GM19468 (cell line): Measurements from ENCODE around the gene PTPRN2.

ENCODE experiments used
- ATAC-seq: cut with Tn5 transposase; IDR thresholded peaks from one replicate; pipeline ENCODE4 v1.9.1; 2021; ENCODE audit warnings: mild to moderate bottlenecking, moderate library complexity, moderate number of reproducible peaks; ENCODE audit not compliant: unreplicated experiment; ENCODE audit errors: extremely low read depth

Gene PTPRN2

DNA sequence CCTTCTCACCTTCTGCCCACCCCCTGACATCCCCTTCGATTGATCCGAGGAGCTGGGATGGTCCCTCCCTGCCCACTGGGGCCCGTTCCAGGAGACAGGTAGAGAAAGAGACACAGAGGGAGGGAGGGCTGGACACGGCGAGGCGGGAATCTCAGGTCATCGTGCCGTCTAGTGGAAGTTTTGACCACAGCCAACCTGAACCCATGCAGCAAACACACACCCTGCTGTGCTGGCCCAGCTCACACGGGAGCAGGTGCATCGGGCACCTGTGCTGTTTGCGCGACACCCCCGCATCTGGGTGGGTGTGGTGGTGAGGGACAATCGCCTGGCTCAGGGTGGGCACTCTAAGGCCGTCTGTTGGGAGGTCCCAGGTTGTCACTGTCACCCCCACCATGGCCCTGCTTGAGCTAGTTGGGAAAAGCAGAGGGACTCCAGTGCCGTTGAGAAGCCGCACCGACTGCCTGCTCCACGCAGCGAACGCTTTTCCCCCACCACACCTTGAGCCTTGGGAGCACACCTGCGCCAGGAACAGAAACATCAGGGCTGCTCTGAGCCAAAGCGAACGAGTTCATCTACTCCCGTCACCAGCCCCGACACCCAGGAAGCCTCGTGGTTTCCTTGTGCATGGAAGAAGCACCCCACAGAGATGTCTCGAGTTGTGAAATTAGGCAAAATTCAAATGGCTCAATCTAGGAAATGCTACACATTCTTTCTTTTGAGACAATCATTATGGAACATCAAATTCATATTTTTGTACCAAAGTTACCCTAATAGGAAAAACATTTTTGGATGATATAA lies 965.0 kb downstream of the PTPRN2 start:
- no peak for ATAC-seq

DNA sequence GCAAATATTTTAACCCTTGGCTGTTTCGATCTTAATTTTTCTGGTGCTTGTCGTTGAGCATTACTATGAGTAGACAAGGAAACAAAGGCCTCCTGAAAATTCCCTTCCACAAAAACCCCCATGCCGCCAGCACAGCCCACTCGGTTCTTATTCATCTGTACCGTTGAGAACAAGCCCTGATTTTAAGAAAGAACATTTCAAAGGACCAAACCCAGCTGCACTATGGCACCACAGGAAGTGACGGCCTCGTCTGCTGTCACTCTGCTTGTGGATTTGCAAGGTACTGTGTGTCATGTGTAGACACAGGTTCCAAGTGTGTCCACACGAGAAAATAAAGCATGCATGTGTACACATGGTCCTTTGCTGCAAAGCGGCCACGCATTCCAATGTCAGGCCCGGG lies 965.6 kb downstream of the PTPRN2 start:
- ATAC-seq = no peak

DNA sequence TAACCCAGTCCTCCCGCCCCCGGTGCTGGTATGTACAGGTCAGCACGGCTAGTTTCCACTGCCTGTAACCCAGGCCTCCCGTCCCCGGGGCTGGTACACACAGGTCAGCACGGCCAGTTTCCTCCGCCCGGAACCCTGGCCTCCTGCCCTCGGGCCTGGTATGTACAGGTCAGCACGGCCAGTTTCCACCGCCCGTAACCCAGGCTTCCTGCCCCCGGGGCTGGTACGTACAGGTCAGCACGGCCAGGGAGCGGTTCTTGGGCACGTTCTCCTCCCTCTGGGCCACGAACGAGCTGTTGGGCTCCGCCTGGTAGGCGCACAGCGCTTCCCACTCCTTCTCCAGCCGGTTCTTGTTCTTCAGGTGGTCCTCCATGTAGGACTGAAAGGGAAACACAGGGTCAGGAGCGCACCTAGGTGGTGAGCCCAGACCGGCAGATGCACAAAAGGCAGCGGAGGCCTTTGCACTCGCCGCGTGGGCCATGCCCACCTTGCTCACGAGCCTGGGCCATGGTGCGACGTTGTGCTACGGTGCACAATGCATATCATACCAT lies 966.4 kb downstream of the PTPRN2 start:
- ATAC-seq = no peak

DNA sequence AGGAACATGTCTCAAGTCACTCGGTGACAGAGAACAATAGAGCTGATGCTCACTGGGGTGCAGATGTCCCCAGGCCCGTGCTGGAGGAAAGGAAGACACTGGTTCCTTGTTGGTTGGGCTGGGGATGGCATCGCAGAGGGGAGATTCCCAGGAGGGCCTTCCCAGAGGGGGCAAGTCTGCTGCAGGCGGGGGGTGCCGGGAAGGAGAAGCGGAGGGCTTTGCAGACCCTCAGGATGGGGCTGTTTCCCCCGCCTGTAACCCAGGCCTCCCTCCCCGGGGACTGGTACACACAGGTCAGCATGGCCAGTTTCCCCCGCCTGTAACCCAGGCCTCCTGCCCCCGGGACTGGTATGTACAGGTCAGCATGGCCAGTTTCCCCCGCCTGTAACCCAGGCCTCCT lies 967.0 kb downstream of the PTPRN2 start:
- ATAC-seq = no peak

DNA sequence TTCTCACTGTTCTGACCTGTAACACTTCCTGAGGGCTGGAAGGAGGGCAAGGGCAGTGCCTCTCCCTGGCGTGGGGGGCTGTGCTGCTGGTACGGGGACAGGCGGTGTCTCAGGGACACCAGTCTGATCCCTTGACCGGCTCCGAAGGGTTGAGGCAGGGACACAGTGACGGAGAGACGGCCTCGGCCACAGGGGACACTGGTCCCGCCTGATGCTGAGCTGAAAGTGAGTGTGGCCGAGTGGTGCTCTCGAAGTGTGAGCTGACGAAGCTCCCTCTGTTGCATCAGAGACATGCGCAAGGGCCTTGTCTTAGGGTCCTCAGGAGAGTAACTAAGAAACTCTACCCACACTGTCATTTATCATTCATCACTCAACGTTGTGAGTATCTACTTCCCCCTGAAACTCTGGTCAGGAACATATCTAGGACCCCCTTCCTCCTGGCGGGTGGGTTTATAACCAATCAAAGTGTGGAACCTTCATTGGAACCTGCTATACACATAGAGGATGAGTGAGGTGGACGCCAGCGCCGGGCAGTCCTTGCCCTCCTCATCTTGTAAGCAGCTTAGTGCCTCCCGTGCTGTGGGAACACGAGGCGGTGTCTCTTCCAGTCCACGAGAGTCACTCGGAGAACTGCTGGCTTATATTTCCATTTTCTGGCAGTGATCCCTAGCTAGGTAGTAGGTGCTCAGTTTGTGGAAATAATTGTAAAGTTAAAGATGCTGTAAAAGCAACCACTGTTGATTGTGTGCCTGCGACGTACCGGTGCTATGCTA lies 967.7 kb downstream of the PTPRN2 start:
- no peak for ATAC-seq

DNA sequence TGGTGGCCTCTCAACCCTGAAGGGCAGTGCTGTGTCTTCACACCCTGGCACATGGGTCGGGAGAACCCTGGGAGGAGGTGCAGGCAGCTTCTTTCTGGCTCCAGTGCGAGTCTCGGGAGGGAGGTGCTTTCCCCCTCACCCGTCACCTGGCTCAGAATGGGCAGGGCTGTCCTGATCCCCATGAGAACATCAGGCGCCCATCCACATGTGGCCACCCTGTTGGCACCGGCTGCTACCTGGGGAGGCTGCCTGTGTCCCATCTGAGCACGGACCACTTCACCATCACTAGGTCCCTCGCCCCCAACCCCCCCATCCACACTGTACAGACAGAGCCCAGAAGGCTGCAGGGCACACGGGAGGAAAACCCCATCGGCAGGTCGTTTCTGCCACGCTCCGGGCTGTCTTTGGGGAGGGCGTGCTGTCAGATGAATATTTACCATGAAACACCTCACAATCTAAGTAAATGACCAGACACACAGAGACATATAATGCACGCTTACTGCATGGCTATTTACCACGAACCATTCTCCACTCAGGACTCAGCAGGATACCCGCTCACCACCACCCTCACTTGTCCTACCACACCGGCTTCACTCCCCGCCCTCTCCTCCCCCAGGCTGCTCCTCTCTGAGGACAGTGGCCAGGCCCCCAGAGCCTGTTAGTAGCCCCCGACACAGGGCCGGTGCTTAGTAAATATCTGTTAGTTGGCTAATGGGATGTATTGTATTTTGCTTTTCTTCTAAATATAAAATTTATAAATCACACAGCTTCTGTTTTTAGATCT lies 968.6 kb downstream of the PTPRN2 start:
- ATAC-seq = no peak

DNA sequence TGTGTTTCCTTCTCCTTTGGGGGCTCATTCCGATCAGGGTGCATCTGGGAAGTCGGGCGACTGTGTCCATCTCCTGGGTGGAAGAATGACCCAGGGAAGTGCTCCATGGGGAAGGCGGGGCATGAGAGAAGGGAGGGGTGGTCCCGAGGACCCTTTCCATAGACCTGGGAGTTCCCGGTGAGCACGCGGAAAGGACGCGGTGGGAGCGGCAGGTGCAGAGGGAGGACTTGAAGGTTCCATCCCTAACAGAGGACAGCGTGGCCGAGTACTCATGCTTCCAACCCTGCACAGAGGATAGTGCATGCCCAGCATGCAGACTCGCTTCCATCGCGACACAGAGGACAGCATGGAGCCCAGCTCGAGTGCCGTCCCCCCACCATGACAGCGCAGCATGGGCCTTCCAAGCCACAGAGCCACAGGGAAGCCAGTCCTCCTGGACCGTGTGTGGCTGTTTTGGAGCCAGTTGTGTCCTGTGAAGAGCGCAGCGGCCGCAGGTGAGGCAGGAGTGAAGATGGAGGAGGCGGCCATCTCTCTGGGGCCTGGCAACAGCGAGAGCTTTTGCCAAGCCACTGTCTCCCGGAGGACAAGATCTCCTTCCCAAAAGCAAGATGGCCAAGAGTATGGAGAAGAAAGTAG lies 969.4 kb downstream of the PTPRN2 start:
- ATAC-seq = no peak

DNA sequence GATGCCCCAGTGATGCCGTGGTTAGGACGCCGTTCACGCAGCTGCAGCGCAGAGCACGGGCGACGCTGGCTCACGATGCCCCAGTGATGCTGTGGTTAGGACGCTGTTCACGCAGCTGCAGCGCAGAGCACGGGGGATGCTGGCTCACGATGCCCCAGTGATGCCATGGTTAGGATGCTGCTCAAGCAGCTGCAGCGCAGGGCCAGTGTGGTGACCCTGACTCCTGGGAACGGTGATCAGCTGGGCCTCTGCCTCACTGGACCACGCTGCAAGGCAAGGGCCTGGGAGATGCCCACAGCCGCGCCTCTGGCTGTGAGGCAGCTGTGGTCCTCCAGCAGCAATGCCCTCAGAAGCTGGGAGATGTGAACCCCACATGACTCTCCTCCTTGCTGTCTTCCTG lies 970.2 kb downstream of the PTPRN2 start:
- no peak for ATAC-seq

DNA sequence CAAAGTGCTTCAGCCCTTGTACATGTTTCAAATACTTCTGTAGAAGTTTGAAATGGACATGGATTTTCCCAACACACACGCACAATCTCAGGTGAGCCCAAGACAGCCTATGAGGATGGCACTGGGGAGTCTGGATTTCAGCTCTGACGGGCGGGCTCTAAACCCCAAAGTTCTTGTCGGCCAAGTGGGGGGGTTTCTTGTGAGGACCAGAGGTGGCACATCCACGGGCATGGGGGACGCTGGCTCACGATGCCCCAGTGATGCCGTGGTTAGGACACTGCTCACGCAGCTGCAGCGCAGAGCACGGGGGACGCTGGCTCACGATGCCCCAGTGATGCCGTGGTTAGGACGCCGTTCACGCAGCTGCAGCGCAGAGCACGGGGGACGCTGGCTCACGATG lies 970.7 kb downstream of the PTPRN2 start:
- no peak for ATAC-seq

DNA sequence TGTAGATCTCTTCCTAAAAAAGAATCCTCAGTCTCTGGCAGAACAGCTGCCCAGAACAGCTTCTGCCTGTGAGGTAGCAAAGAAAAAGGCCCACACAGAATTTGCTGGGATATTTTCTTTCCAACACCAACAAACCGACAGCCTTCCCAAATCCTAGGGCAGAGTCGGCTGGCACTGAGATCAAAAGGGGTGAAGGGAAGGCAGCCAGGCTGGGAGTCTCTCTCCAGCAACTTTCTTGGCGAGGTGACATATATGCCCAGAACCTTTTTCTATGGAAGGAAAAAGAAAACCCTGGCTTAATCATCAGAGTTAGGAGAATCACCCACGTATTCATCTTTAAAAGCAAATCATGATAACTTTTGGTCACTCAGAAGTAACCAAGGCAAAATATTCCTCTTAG lies 971.2 kb downstream of the PTPRN2 start:
- ATAC-seq = no peak

DNA sequence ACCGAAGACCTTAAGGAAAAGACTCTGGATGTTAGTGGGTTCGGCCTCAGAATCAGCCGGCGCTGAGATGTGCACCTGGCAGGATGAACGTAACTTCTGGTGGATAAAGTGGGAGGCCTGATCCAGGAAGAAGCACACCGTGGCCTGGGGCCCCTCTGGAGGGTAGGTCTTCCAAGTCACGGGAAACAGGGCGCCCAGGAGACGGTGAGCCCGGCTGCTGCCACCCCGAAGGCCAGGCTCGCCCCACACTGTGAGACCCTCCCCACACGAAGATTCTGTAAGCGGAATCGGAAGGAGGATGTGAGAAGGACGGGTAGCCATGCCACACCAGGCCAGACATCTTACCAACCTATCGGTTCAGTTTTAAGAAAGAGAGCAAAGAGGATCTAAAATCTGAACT lies 971.8 kb downstream of the PTPRN2 start:
- ATAC-seq = no peak

DNA sequence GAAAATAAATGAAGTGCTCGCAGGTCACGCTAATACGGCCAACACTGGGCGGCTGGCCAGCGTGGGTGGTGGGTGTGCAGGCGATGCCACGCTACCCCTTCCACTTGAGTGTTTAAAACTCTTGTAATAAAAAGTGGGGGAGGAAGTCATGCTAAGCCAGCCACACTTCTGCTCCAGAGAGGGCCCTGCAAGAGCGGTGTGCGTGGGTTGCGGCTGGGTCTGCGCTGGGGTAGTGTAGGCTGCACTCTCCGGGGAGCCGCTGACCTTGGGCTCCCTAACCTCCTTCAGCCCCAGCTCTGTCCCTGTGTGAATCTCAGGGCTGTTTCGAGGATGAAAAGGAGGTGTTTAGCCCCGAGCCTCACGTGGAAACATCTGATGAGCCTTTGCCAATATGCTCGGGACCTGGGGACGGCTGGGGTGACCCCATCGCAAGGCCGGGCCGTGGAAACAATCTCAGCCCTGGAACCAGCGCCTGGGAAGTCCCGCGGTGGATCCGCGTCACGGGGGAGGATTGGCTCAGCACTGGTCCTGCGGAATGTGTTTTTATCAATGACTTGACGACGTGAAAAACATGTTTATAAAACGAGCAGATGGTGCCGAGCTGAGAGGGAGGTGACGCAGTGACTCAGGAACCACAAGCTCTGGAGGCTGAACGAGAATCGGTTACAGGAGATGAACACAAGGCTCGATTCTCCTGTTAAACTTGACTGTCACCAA lies 972.4 kb downstream of the PTPRN2 start:
- no peak for ATAC-seq

DNA sequence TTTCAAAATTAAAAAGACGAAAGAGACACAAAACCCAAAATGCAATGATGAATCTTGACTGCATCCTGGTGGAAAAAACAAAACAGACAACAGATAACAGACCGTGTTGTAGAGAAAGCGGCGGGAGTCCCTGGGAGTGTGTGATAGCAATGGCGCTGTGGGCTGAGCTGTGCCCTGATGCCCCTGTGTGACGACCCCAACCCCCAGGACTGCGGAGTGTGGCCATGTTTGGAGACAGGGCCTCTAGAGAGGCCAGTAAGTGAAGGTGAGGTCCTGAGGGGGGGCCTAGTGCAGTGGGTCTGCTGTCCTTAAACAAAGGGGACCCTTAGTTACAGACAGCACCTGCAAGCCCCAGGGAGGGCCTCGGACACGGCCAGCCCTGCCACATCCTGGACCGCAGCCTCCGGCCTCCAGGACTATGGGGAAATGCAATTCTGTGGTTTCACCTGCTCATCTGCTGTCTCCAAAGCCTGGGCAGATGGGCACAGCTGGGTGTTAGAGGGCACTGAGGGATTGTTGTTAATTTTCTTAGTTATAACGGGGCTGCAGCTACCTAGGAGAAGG lies 973.1 kb downstream of the PTPRN2 start:
- no peak for ATAC-seq

DNA sequence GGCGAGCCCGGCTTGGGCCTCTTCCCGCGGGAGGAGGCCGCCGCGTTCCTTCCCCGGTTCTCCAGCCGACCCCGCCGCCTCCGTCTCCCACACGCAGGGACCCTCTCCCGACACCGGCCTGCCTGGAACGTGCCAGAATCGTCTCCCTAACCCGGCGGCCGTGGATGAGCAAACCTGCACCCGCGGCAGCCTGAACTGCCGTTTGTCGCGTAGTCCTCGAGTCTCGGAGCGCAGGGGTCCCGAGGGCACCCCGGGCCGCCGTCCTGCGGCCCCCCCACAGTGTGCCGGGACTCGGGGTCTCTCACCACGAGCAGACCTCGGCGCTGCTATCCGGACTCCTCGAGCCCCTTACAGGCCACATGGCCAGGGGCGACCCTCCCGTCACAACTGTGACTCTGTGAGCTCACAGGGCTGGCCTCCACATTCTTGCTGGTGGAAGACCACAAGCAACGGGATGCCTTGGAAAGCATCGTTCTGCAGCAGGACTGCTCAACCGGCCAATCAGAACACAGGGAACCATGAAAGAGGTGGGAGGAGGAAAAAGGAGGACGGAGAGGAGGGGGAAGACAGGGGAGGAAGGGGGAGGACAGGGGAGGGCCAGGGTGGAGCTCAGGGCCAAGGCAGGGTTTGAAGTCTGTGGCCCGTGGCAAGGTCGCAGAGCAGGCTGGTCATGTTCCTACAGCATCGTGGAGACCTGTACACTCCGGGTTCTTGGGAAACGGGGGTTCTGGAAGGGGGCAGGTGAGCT lies 973.9 kb downstream of the PTPRN2 start:
- ATAC-seq = no peak

DNA sequence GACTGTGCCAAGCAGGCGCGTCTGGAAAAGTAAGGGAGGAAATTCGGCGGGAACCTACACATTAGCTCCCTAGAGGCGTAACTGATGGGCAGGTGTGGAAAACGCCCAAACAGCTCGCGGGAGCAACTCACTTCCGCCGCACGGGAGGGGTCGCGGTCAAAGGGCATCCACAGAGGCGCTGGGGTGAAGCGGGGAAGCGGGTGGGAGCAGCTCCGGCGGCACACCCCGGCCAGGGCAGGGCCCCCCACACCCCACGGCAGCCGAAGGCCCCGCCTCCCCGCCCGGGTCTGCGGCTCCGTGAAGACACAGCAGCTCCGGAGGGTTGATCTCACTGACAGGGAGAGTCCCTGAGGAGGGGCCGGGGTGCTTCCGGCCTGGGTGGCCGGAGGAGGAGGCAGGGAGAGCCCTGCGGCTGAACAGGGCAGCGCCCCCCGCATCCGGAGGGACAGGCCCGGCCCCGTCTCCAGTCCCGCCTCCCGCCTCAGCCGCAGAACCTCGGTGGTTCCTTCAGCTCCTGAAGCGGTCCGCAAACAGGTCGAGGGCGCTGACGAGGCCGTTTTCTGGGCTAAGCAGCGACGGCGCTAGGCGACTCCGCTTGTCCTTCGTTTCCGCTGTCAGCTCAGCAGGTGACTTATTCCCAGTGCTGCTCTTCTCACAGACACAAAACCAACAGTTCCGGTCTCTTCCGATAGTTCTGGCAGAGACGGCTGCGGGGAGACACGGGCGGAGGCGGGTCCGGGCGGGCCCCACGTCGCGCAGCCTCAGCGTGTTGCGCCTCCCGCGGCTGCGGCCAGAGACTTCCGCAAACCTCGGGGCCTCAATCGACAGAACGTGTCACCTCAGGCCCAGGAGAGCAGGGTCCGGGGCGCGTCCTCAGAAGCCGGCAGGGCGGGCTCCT lies 974.7 kb downstream of the PTPRN2 start:
- ATAC-seq = no peak

DNA sequence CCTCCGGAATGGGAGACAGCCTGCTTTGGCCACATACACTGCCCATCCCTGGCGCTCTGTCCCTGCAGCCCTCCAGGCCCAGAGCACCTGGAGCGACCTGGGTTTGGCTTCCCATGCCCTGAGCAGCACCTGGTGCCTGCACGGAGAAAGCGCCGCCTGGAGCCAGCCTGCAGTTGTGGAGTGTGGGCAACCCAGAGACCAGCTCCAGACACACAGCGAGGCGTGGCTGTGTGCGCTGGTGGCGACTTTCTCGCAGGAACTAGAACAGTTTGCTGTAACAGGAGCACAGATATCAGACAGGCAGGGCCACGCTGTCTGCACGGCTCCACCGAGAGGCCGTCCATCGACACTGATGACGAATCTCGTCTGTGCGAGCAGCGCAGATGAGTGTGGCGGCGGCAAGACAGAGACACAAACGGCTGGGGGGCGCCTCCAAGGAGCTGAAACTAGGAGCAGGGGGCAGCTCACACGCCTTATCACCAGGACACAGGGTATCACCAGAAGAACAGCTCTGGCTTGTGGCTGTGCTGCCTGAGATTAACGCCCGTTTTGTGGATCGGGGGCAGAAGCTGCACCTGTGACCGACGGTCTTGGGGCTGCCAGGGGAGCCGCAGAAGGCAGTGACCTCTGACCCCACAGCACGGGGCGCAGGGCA lies 975.5 kb downstream of the PTPRN2 start:
- no peak for ATAC-seq

DNA sequence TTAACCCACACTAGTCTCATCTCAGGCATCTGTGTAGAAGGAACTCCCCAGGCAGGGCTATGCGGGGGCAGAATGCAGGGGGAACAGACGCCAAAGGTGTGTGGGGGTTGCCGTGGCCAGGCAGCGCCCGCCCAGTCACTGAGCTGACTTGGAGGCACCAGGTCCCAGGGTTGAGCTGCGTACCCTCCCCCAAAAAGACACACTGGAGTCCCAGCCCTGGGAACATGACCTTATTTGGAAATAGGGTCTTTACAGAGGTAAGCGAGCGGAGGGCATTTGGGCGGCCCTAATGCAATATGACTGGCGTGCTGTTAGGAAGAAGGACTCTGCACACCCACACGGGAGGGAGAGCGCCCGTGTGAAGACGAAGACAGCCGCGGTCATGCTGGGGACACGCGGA lies 976.3 kb downstream of the PTPRN2 start:
- no peak for ATAC-seq
